GM12864 (cell line): ENCODE data around the gene DGKD.

Source experiments
- DNase-seq: peaks from one replicate; pipeline ENCODE4 v3.0.0-alpha.2; 2011; ENCODE audit warnings: low read depth
- H3K4me3 ChIP-seq: 2 replicates; pipeline ENCODE4 v1.5.1; 2011; ENCODE audit warnings: mild to moderate bottlenecking, low read depth, low read length, control low read depth
- TF ChIP-seq, protein P1 (sequence below): IDR thresholded peaks from 2 replicates; pipeline ENCODE4 v1.5.1; 2011; ENCODE audit warnings: low read depth, mild to moderate bottlenecking, moderate library complexity, low read length, control low read depth, inconsistent platforms; ENCODE audit errors: missing control alignments

The DGKD gene

DNA sequence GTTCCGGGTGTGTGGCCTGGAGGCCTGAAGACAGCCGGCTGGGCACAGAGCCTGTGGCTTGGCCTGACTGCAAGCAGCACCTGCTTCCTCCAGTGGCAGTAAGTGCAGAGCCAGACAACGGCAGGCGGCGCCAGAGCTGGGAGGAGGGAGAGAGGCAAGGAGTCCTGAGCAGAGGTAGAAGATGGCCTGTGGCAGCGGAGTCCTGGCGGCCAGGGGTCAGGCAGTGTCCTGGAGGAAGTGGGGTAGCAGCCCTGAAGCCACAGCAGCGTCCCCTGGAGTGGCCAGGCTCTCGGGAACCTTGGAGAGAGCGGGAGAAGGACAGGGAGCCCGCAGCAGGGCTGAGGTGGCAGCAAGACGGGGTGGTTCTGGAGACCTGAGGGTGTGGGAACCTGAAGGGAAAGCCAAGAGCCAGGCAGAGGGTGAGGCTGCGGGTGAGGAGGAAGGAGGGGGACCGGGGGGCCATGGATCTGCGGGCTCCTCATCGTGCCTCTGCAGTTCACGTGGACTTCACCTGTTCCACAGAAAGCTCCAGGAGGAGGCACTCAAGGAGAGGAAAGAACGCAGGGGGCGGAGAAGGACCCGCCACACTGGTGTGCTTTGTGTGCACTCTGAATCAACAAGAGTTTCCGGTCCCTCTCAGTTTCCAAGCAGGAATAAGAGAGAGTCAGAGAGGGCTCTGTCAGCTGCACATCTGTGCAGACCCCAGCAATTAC, 126.4 kb downstream of the DGKD start:
- TF ChIP-seq, protein P1, sequence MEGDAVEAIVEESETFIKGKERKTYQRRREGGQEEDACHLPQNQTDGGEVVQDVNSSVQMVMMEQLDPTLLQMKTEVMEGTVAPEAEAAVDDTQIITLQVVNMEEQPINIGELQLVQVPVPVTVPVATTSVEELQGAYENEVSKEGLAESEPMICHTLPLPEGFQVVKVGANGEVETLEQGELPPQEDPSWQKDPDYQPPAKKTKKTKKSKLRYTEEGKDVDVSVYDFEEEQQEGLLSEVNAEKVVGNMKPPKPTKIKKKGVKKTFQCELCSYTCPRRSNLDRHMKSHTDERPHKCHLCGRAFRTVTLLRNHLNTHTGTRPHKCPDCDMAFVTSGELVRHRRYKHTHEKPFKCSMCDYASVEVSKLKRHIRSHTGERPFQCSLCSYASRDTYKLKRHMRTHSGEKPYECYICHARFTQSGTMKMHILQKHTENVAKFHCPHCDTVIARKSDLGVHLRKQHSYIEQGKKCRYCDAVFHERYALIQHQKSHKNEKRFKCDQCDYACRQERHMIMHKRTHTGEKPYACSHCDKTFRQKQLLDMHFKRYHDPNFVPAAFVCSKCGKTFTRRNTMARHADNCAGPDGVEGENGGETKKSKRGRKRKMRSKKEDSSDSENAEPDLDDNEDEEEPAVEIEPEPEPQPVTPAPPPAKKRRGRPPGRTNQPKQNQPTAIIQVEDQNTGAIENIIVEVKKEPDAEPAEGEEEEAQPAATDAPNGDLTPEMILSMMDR, result no peak
- no peak for DNase-seq
- H3K4me3 ChIP-seq, result no peak overlapping the region

DNA sequence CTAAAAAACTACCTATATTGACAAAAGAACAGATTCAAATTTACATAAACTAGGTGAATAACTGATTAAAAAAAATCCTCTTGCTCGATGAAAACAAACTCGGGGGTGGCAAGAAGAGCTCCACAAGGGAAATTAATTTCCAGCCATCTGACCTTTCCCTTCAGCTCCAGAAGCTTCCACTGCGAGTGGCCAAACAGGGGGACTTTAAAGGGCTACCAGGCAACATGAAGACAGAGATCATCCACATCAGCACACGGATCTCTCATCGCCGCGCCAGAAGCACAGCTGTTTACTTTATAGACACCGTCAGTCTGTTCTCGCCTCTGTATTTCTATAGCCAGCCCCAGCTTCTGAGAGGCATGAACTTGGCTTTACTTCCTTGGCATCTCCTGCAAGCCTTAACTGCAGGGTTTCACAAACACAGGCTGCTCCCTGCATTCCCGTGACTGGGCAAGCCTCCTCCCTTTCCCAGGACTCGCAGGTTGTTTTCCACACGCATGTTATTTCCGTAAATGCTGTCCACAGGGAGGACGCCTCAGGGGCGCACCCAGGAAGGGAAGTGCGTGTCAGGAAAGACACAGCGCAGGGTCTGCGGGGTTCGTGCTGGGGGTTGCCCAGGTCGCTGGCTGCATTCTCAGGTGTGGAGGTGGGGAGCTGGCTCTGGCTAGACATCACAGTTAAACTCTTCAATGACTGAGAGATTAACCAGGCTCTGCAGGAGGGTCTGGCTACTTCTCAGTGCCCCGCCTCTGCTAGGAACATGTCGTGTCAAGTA, 127.3 kb downstream of the DGKD start:
- TF ChIP-seq, protein P1, result no peak
- H3K4me3 ChIP-seq, result no peak overlapping the region
- no peak for DNase-seq

DNA sequence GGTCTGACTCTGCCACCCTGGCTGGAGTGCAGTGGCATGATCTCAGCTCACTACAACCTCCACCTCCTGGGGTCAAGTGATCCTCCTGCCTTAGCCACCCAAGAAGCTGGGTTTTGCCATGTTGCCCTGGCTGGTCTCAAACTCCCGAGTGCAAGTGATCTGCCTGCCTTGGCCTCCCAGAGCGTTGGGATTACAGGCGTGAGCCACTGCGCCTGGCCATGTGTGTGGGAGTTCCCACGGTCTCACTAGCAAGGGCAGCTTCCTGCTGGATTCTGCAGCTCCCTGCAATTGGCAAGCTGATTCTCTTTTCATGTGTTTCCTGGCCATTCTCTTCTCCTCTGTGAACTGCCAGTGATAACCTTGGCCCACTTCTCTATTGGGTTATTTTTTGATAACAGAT, 128.3 kb downstream of the DGKD start:
- TF ChIP-seq, protein P1, result no peak
- no peak overlapping the region for H3K4me3 ChIP-seq
- DNase-seq, result no peak

DNA sequence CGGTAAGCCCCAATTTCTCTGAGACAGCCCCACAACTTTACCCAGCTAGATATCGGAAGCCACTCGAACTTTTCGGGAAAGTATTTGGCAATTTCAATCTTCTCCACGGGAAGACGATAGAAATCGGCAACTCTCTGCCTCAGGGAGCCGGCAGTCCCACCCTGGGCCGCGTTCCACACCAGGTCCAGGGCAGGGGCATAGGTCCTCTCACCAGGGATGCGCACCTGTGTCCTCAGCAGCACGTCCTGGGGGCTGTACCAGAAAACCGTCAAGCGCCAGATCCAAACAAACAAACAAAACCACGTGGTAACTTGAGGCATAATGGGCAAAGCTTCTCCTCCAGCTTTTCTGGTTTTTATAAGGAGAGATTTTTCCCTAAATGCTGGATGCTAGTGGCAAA, 131.4 kb downstream of the DGKD start:
- no peak overlapping the region for H3K4me3 ChIP-seq
- no peak for DNase-seq
- TF ChIP-seq, protein P1, result no peak

DNA sequence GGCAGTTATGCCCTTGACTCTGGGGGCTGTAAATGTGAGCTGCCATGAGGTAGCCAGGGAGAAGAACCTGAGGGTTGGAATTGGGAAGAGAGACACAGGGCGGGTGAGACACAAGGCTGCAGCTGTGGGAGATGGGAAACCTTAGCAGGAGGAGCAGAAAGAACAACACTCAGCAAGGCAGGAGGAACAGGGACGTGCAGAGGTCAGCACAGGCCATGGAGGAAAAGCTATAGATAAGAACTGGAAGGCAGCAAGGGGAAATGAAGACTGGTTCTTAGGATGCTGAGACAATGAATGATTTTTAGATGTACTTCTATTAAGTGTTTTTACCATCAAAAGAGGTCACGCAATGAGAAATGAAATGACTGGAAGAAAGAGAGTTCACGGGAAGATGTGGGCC, 132.1 kb downstream of the DGKD start:
- H3K4me3 ChIP-seq, result no peak overlapping the region
- TF ChIP-seq, protein P1, result no peak
- DNase-seq, result no peak

DNA sequence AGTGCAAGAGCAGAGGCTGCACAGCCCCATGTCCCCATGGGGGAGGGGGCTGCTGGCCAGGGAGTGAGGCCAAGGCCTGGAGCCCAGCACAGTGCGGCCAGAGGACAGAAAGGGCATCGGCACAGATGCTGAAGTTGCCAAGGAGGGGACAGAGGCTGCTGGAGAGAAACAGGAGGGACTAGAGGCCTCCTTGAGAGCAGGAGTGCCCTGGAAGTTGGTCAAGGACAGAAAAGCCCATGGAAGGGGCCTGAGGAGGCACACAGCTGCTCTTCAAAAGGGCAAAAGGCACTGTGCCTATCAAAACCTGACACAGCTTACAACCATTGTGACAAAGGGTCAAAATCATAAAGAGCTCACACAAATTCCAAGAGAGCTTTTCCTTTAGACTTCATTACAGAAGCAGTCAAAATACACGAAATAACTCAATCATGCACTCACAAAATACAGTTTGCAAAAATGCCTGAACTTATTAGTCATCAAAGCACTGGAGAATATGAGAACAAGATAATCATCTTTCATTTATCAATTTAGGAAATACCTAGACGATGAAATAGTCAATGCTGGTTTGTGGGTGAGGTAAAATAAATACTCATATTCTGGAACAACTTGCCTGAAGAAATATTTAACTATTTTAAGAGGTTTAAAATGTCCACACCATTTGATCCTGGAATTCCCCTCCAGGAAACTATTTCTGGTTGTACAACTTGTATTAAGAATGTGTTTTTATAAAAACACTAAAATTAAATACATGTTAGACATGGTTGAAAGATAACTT, 132.7 kb downstream of the DGKD start:
- TF ChIP-seq, protein P1, result no peak
- H3K4me3 ChIP-seq, result no peak overlapping the region
- no peak for DNase-seq
